Measurements from ENCODE around the gene MORC2. TPM values are rescaled to one million over a fixed set of nuclear protein-coding genes. Genes with fewer than 3 reads are reported as not detected.

MORC2 gene
- total RNA-seq, 2 experiments from 2014 or later, result 22.9 to 35.6 TPM

DNA sequence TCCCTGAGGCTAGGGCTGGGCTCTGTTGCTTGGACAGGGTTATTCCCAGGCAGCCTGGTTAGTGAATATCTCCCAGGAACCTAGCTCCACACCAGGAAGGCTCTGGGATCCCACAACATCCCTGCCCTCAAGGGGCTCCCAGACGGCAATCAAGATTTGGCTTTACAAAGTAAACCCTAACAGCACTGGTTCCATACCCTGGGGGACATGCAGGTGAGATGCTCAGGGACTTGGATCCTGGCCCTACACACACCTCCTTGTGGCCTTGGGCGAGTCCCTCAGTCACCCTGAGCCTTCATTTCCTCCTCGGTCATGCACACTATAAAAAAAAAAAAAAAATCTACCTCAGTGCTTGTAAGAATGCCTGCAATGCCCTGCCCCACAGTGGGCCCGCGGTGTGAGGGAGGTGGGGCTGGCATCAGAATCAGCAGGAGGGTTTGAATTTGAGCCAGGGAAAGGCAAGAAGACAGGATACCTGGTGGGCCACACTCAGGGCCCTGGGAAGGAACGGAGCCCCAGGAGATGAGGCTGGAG lies 86.3 kb downstream of the MORC2 start:
- Histone ChIP-seq H3K36me3 (ENCODE audit: insufficient read depth, low read length) (no peaks in the 10 kb centered on the region), H3K4me3 (ENCODE audit: low read depth, low read length, poor library complexity, severe bottlenecking) (no peak overlapping the region), H3K9me2 (ENCODE audit: insufficient read depth, low read length) (no peaks in the 10 kb centered on the region), H3K9me3 (ENCODE audit: low read length) (no peaks in the 10 kb centered on the region), H2AFZ (ENCODE audit: low read length) (no peak overlapping the region), H3K27ac (ENCODE audit: low read depth, low read length, poor library complexity, severe bottlenecking) (no peak overlapping the region), H3K4me2 (ENCODE audit: low read length) (no peak overlapping the region), H3K79me2 (ENCODE audit: insufficient read depth, low read depth, low read length) (no peaks in the 10 kb centered on the region), H4K20me1 (ENCODE audit: insufficient read depth, low read length) (no peaks in the 10 kb centered on the region), H3K4me1 (ENCODE audit: insufficient read depth, low read length, poor library complexity, severe bottlenecking) (no peaks in the 10 kb centered on the region)
- no TSS peak for BruUV-seq (replicated peaks)
- TF ChIP-seq CTCF (conservative IDR thresholded peaks at IDR 0.05; ENCODE audit: low read length), result no peak
- no peak for TF ChIP-seq EZH2phosphoT487 (IDR thresholded peaks at IDR 0.05; ENCODE audit: borderline replicate concordance, low read depth, low read length)
- no peak for DNase-seq (ENCODE audit: low spot score)
- ChIA-PET POLR2A (interaction anchor here (0.7 kb wide), 1 partner anchor 91 kb away, joined by 3 read pairs; no protein-coding TSS in a partner anchor), CTCF (ENCODE audit: unreplicated experiment) (no interaction called here)
- intact Hi-C loops (cut with micrococcal nuclease; ENCODE audit: unreplicated experiment), result no loop called here

DNA sequence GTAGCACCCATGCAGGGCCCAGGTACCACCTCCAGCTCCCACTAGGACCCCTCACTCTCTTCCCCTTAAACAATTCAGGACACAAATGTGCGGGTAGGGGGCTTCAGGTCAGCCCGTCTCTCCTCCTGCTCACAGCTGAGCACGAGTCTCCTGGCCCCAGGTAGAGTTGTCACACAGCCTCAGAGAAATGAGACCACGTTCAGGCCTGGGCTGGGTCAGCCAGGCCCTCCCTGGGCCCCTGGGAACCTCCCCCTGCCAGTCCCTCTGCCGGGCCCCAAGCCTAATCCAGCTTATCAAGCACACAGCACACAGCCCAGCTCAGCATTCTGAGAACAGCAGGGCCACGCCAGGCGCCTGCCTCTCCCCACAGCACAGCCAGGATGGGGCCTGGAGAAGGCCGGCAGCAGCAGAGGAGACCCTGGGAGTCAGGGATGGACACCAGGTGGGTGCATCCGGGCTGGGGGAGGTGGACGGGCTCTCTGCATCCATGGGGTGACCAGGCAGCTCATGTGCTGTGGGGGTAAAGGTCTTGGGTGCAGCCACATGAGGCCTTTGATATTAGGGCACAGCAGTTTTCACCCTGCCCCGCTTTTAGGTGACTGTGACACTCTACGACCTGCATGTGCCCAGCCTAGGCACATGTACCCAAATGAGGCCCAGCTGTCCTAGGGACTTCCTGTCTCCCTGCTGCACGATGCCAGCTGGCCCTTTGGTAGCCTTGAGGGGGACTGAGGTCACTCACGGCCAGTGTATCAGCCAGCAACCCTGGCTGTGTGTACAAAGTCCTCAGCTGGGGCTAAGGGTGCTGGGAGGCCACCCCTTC lies 87.0 kb downstream of the MORC2 start:
- BruUV-seq (replicated peaks), result no TSS peak
- Histone ChIP-seq H2AFZ (ENCODE audit: low read length) (no peak overlapping the region), H3K36me3 (ENCODE audit: insufficient read depth, low read length) (no peaks in the 10 kb centered on the region), H4K20me1 (ENCODE audit: insufficient read depth, low read length) (no peaks in the 10 kb centered on the region), H3K4me3 (ENCODE audit: low read depth, low read length, poor library complexity, severe bottlenecking) (no peak overlapping the region), H3K4me2 (ENCODE audit: low read length) (no peak overlapping the region), H3K79me2 (ENCODE audit: insufficient read depth, low read depth, low read length) (no peaks in the 10 kb centered on the region), H3K27ac (ENCODE audit: low read depth, low read length, poor library complexity, severe bottlenecking) (no peak overlapping the region), H3K9me3 (ENCODE audit: low read length) (no peaks in the 10 kb centered on the region), H3K4me1 (ENCODE audit: insufficient read depth, low read length, poor library complexity, severe bottlenecking) (no peaks in the 10 kb centered on the region), H3K9me2 (ENCODE audit: insufficient read depth, low read length) (no peaks in the 10 kb centered on the region)
- DNase-seq (ENCODE audit: low spot score), result no peak
- ChIA-PET CTCF (ENCODE audit: unreplicated experiment) (no interaction called here), POLR2A (interaction anchor here (0.6 kb wide), 1 partner anchor 1290 kb away, joined by 4 read pairs; no protein-coding TSS in a partner anchor)
- intact Hi-C loops (cut with micrococcal nuclease; ENCODE audit: unreplicated experiment), result no loop called here
- no peak for TF ChIP-seq CTCF (conservative IDR thresholded peaks at IDR 0.05; ENCODE audit: low read length)
- TF ChIP-seq EZH2phosphoT487 (IDR thresholded peaks at IDR 0.05; ENCODE audit: borderline replicate concordance, low read depth, low read length), result no peak

GRCh38 chr22:30880847-30881246 lies 87.7 kb downstream of the MORC2 start:
- no peaks in the 10 kb centered on the region for H3K36me3 ChIP-seq (ENCODE audit: insufficient read depth, low read length)
- H2AFZ ChIP-seq (ENCODE audit: low read length), result no peak overlapping the region
- H3K9me3 ChIP-seq (ENCODE audit: low read length), result no peaks in the 10 kb centered on the region
- ChIA-PET POLR2A (interaction anchor here (0.6 kb wide), 1 partner anchor 1289 kb away, joined by 4 read pairs; no protein-coding TSS in a partner anchor), CTCF (ENCODE audit: unreplicated experiment) (no interaction called here)
- no peaks in the 10 kb centered on the region for H3K79me2 ChIP-seq (ENCODE audit: insufficient read depth, low read depth, low read length)
- intact Hi-C loops (cut with micrococcal nuclease; ENCODE audit: unreplicated experiment), result no loop called here
- H3K4me2 ChIP-seq (ENCODE audit: low read length), result no peak overlapping the region
- no peak overlapping the region for H3K27ac ChIP-seq (ENCODE audit: low read depth, low read length, poor library complexity, severe bottlenecking)
- DNase-seq (ENCODE audit: low spot score), result no peak
- no peaks in the 10 kb centered on the region for H3K9me2 ChIP-seq (ENCODE audit: insufficient read depth, low read length)
- H3K4me1 ChIP-seq (ENCODE audit: insufficient read depth, low read length, poor library complexity, severe bottlenecking), result no peaks in the 10 kb centered on the region
- H3K4me3 ChIP-seq (ENCODE audit: low read depth, low read length, poor library complexity, severe bottlenecking), result no peak overlapping the region
- no TSS peak for BruUV-seq (replicated peaks)
- no peak for TF ChIP-seq CTCF (conservative IDR thresholded peaks at IDR 0.05; ENCODE audit: low read length)
- H4K20me1 ChIP-seq (ENCODE audit: insufficient read depth, low read length), result no peaks in the 10 kb centered on the region
